Left lung (tissue), 10 donors: ENCODE measurements around the gene ZNF202. TPM values are rescaled to one million over a fixed set of nuclear protein-coding genes. Genes with fewer than 3 reads are reported as not detected.

Experiments used
- ATAC-seq: fragments of 200-7000 bp; cut with Tn5 transposase; one replicate; pipeline ENCODE4 v1.9.1; 2020; ENCODE audit warnings: moderate library complexity
- DNase-seq, 4 donors: peaks; one replicate each; pipeline ENCODE4 v3.0.0-alpha.2; 2013 to 2020
- H3K27ac ChIP-seq, 2 donors: fragments of 200-600 bp; sonication (generic) in 1 of 2; one replicate each; pipeline versions ENCODE4 v1.5.0 to v1.8.0; 2020 to 2021
- H3K27me3 ChIP-seq, 2 donors: fragments of 200-600 bp; sonication (generic) in 1 of 2; one replicate each; pipeline versions ENCODE4 v1.5.0 to v1.8.0; 2020 to 2021
- H3K36me3 ChIP-seq, 2 donors: fragments of 200-600 bp; sonication (generic) in 1 of 2; one replicate each; pipeline versions ENCODE4 v1.5.0 to v1.8.0; 2020 to 2021
- H3K4me1 ChIP-seq, 2 donors: fragments of 200-600 bp; one replicate each; pipeline ENCODE4 v1.8.0; 2021
- H3K4me3 ChIP-seq, 2 donors: fragments of 200-600 bp; sonication (generic) in 1 of 2; one replicate each; pipeline versions ENCODE4 v1.5.0 to v1.8.0; 2020 to 2021; ENCODE audit warnings: mild to moderate bottlenecking in 1 of 2
- H3K9me3 ChIP-seq, 2 donors: fragments of 200-600 bp; sonication (generic) in 1 of 2; one replicate each; pipeline versions ENCODE4 v1.5.0 to v1.8.0; 2020 to 2021
- CTCF ChIP-seq, 2 donors: fragments of 200-600 bp; sonication (generic) in 1 of 2; IDR thresholded peaks; one replicate each; pipeline versions ENCODE4 v1.5.0 to v1.8.0; 2021; ENCODE audit warnings: antibody characterized with exemption in 2 of 2
- intact Hi-C, 2 donors: fragments of 100-400 bp; cut with DNase I; formaldehyde crosslinking; loops; one replicate each; pipeline versions ENCODE4 v1.11.2 to v1.14.2; 2022
- polyA plus RNA-seq, 6 donors: library from polyadenylated mRNA; unstranded; fragments of 120-200 nt; gene quantifications; one replicate each; pipeline ENCODE4 v1.2.1, GENCODE V29; 2013; ENCODE audit not compliant: insufficient read length in 6 of 6
- total RNA-seq, 2 donors: library from RNA; stranded (reverse); fragmentation: NEBNext Ultra II Directional; extraction: Animal tissue kit (Norgen Biotek cat#: 25700); gene quantifications; one replicate each; pipeline ENCODE4 v1.2.1, GENCODE V29; 2021
- donor health status: DM: no; HTN: yes; CAD: no.
- donor health status: DM: no; HTN: no; CAD: no.

The ZNF202 gene
- total and polyA plus RNA-seq, 8 donors: 6.6 to 24.2 (median 20.7) TPM

GRCh38 chr11:123765601-123766000 is 24.1 kb upstream of the ZNF202 start:
- DNase-seq: no peak
- no peaks in the 10 kb centered on the region for H3K27me3 ChIP-seq
- H3K4me3 ChIP-seq: no peak overlapping the region
- H3K36me3 ChIP-seq: no peaks in the 10 kb centered on the region
- peaks cover 0 to 22% of the 10 kb centered on the region in 2 donors for H3K9me3 ChIP-seq
- no peak for ATAC-seq
- H3K27ac ChIP-seq: no peak overlapping the region
- no peak for TF ChIP-seq CTCF (IDR thresholded peaks at IDR 0.05)
- intact Hi-C loops: no loop called here
- no peaks in the 10 kb centered on the region for H3K4me1 ChIP-seq

GRCh38 chr11:123762422-123762821 is 21.0 kb upstream of the ZNF202 start:
- no peak for ATAC-seq
- H3K4me3 ChIP-seq: no peak overlapping the region
- H3K27me3 ChIP-seq: no peaks in the 10 kb centered on the region
- no peak for DNase-seq
- no peak for TF ChIP-seq CTCF (IDR thresholded peaks at IDR 0.05)
- no peaks in the 10 kb centered on the region for H3K36me3 ChIP-seq
- H3K4me1 ChIP-seq: no peaks in the 10 kb centered on the region
- peaks cover 0 to 22% of the 10 kb centered on the region in 2 donors for H3K9me3 ChIP-seq
- H3K27ac ChIP-seq: no peak overlapping the region
- intact Hi-C loops: no loop called here

GRCh38 chr11:123760894-123761293 is 19.4 kb upstream of the ZNF202 start:
- Histone ChIP-seq H3K36me3 (no peaks in the 10 kb centered on the region), H3K9me3 (peaks cover 0 to 22% of the 10 kb centered on the region in 2 donors), H3K27ac (no peak overlapping the region), H3K27me3 (no peaks in the 10 kb centered on the region), H3K4me1 (no peaks in the 10 kb centered on the region), H3K4me3 (no peak overlapping the region)
- no peak for ATAC-seq
- no peak for TF ChIP-seq CTCF (IDR thresholded peaks at IDR 0.05)
- no peak for DNase-seq
- intact Hi-C loops: no loop called here

- Histone ChIP-seq H3K27me3 (no peaks in the 10 kb centered on the region), H3K27ac (no peak overlapping the region), H3K4me1 (no peaks in the 10 kb centered on the region), H3K36me3 (no peaks in the 10 kb centered on the region), H3K9me3 (peaks cover 0 to 20% of the 10 kb centered on the region in 2 donors), H3K4me3 (no peak overlapping the region)
- intact Hi-C loops: no loop called here
- no peak for ATAC-seq
- no peak for TF ChIP-seq CTCF (IDR thresholded peaks at IDR 0.05)
- DNase-seq: no peak
Observed at GRCh38 chr11:123757976-123758375, 16.5 kb upstream of the ZNF202 start.

GRCh38 chr11:123755813-123756212 is 14.4 kb upstream of the ZNF202 start:
- ATAC-seq: no peak
- no peaks in the 10 kb centered on the region for H3K36me3 ChIP-seq
- intact Hi-C loops: no loop called here

More at GRCh38 chr11:123755813-123756212, 14.4 kb upstream of the ZNF202 start:
- no peaks in the 10 kb centered on the region for H3K4me1 ChIP-seq
- DNase-seq: no peak
- TF ChIP-seq CTCF (IDR thresholded peaks at IDR 0.05): no peak
- H3K27me3 ChIP-seq: no peaks in the 10 kb centered on the region
- no peak overlapping the region for H3K27ac ChIP-seq
- H3K4me3 ChIP-seq: no peak overlapping the region
- H3K9me3 ChIP-seq: no peaks in the 10 kb centered on the region
